ENCODE results near the gene CHI3L2. TPM values are rescaled to one million over a fixed set of nuclear protein-coding genes. Genes with fewer than 3 reads are reported as not detected.

CHI3L2 gene
- total RNA-seq, 1 experiment from 2014 or later: not detected

DNA sequence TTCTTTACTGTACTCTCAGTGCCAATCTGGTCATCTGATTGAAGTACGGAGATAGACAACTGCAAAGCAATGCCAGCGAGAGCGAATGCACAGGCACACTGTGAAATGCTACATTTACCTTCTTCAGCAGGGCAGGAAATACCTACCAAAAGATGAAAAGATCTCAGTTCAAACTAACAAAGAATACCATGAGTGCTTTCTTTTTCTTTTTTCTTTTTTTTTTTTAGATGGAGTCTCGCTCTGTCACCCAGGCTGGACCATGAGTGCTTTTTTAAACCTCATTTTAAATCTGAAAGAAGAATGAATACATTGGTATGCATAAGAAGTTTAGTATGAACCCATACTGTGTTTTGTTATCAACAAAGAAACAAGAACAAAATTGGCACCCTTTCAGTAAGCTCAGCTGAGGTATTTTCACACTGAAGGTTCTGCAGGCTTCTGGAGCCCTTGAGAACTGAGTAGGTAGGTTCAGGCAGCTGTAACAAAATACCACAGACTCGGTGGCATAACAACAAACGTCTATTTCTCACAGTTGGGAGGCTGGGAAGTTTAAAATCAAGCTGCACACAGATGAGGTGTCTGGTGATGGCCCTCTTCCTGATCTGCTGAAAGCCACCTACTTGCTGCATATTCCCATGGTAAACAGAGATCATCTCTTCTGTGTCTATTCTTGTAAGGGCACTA is 1.7 kb upstream of the CHI3L2 start:
- intact Hi-C loops (cut with micrococcal nuclease; ENCODE audit: unreplicated experiment): no loop called here
- TF ChIP-seq CTCF (conservative IDR thresholded peaks at IDR 0.05) (no peak), EZH2 (IDR thresholded peaks at IDR 0.05; ENCODE audit: low read depth) (no peak)
- H3F3A ChIP-seq (ENCODE audit: insufficient read depth, low read depth): peaks cover 16% of the 10 kb centered on the region
- H3K27me3 ChIP-seq (ENCODE audit: insufficient read depth, low read depth): no peaks in the 10 kb centered on the region
- no peak overlapping the region for H2AFZ ChIP-seq
- H3K9me2 ChIP-seq (ENCODE audit: insufficient read depth): no peaks in the 10 kb centered on the region
- no peaks in the 10 kb centered on the region for H3K79me2 ChIP-seq (ENCODE audit: low read depth)
- POLR2A ChIA-PET (ENCODE audit: unreplicated experiment): no interaction called here
- no TSS peak for BruUV-seq (replicated peaks)
- CTCF ChIA-PET: interaction anchor here (1.1 kb wide), 1 partner anchor 197 kb away, joined by 3 read pairs; no protein-coding TSS in a partner anchor
- no peaks in the 10 kb centered on the region for H3K36me3 ChIP-seq (ENCODE audit: low read depth)
- H3K4me1 ChIP-seq (replicated peaks; ENCODE audit: insufficient read depth): peaks cover 34% of the 10 kb centered on the region
- no peaks in the 10 kb centered on the region for H3K9me3 ChIP-seq (ENCODE audit: insufficient read depth, low read depth)
- H4K20me1 ChIP-seq (ENCODE audit: insufficient read depth): no peaks in the 10 kb centered on the region
- no peak overlapping the region for H3K4me2 ChIP-seq
- H3K4me3 ChIP-seq: no peak overlapping the region
- no peak for DNase-seq
- H3K27ac ChIP-seq: no peak overlapping the region

DNA sequence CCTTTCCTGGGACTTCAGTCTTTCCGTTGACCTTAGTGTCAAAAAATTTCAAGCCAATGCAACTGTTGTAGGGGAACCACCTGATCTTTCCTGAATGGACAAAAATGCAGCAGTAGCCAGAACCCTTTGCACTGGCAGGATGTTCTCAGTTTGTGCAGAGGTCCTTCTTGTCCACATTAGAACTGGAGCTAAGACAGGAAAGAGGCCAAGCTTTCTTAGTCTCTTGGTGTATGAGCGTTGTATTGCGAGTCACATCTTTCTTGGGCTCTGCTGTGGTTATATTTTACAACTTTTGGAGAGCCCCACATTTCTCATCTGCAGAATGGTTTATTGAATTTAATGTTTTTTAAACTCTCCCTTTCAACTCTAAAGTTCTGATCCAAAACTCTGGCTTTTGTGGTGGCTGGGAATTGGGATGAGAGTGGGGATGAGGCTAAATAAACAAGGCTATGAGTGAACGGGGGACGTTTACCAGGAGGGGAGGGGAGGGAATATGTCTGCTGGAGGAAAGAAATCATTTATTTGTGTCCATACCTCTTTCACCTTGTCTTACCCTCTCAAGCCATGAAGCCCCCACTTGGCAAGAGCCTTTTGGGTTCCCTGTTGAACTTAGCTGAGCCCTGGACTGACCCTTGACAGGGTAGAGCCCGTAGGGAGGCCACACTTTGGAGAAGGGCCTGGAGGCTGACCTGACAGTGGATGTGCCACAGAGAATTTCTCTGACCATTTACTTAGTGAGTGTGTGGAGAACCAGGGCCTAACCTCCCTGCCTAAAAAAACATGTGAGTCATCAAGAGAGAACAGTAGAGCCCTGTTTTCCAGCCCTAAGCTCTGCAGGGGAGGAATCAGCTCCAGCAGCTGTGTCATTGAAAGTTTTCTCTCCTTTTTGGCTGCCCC is 586 bp downstream of the CHI3L2 start:
- H4K20me1 ChIP-seq (ENCODE audit: insufficient read depth): no peaks in the 10 kb centered on the region
- H3K4me2 ChIP-seq: peak overlapping the region; percentile 45
- no peaks in the 10 kb centered on the region for H3K9me2 ChIP-seq (ENCODE audit: insufficient read depth)
- no peak for TF ChIP-seq EZH2 (IDR thresholded peaks at IDR 0.05; ENCODE audit: low read depth)
- no peak for TF ChIP-seq CTCF (conservative IDR thresholded peaks at IDR 0.05)
- no peak overlapping the region for H3K4me3 ChIP-seq
- ChIA-PET CTCF (no interaction called here), POLR2A (ENCODE audit: unreplicated experiment) (interaction anchor here (0.6 kb wide), 1 partner anchor 76 kb away, joined by 4 read pairs; no protein-coding TSS in a partner anchor)
- H3K36me3 ChIP-seq (ENCODE audit: low read depth): no peaks in the 10 kb centered on the region
- H3K27me3 ChIP-seq (ENCODE audit: insufficient read depth, low read depth): no peaks in the 10 kb centered on the region
- H3K4me1 ChIP-seq (replicated peaks; ENCODE audit: insufficient read depth): peaks cover 20% of the 10 kb centered on the region
- H3F3A ChIP-seq (ENCODE audit: insufficient read depth, low read depth): peaks cover 11% of the 10 kb centered on the region
- H2AFZ ChIP-seq: peak overlapping the region; percentile 73
- no peaks in the 10 kb centered on the region for H3K9me3 ChIP-seq (ENCODE audit: insufficient read depth, low read depth)
- DNase-seq: peak in 1 of 2 experiments; percentile 85
- no peaks in the 10 kb centered on the region for H3K79me2 ChIP-seq (ENCODE audit: low read depth)
- H3K27ac ChIP-seq: peak overlapping the region; percentile 30; the same call in 1 of the 2 replicates
- no TSS peak for BruUV-seq (replicated peaks)
- intact Hi-C loops (cut with micrococcal nuclease; ENCODE audit: unreplicated experiment): no loop called here

GRCh38 chr1:111228748-111229126 is 1.2 kb downstream of the CHI3L2 start:
- H3K27ac ChIP-seq: 0 out of 2 replicates have a peak overlapping the region, but pooled peaks have one; percentile 30
- POLR2A ChIA-PET (ENCODE audit: unreplicated experiment): no interaction called here

More at GRCh38 chr1:111228748-111229126, 1.2 kb downstream of the CHI3L2 start:
- no TSS peak for BruUV-seq (replicated peaks)
- peak overlapping the region; percentile 45 for H3K4me2 ChIP-seq
- CTCF ChIA-PET: no interaction called here
- no peaks in the 10 kb centered on the region for H3K27me3 ChIP-seq (ENCODE audit: insufficient read depth, low read depth)
- intact Hi-C loops (cut with micrococcal nuclease; ENCODE audit: unreplicated experiment): no loop called here
- H2AFZ ChIP-seq: no peak overlapping the region
- no peaks in the 10 kb centered on the region for H3K9me3 ChIP-seq (ENCODE audit: insufficient read depth, low read depth)
- no peaks in the 10 kb centered on the region for H3K36me3 ChIP-seq (ENCODE audit: low read depth)
- H3K4me3 ChIP-seq: no peak overlapping the region
- DNase-seq: no peak
- H4K20me1 ChIP-seq (ENCODE audit: insufficient read depth): no peaks in the 10 kb centered on the region
- no peaks in the 10 kb centered on the region for H3K9me2 ChIP-seq (ENCODE audit: insufficient read depth)
- H3K4me1 ChIP-seq (replicated peaks; ENCODE audit: insufficient read depth): peaks cover 20% of the 10 kb centered on the region
- TF ChIP-seq EZH2 (IDR thresholded peaks at IDR 0.05; ENCODE audit: low read depth): no peak
- no peak for TF ChIP-seq CTCF (conservative IDR thresholded peaks at IDR 0.05)
- no peaks in the 10 kb centered on the region for H3K79me2 ChIP-seq (ENCODE audit: low read depth)
- H3F3A ChIP-seq (ENCODE audit: insufficient read depth, low read depth): peaks cover 11% of the 10 kb centered on the region

All from PC-9 (cell line).